Neural cell (in vitro differentiated cells): Measurements from ENCODE around the gene STKLD1. TPM values are rescaled to one million over a fixed set of nuclear protein-coding genes. Genes with fewer than 3 reads are reported as not detected.

Experiments used
- H2AFZ ChIP-seq: fragments of 200-600, 300-800 bp; sonication (generic), shearing (Covaris generic); 2 replicates; pipeline ENCODE4 v1.6.0; 2014; ENCODE audit warnings: low read depth, mild to moderate bottlenecking, antibody characterized with exemption, low read length, moderate library complexity
- H3F3A ChIP-seq: fragments of 200-600 bp; shearing (Covaris generic); 2 replicates; pipeline ENCODE4 v1.6.1; 2016; ENCODE audit warnings: mild to moderate bottlenecking, moderate library complexity, mixed read lengths, antibody characterized with exemption, low read length; ENCODE audit not compliant: insufficient read depth, poor library complexity, severe bottlenecking
- H3K27ac ChIP-seq: fragments of 200-600, 300-800 bp; sonication (generic), shearing (Covaris generic); 2 replicates; pipeline ENCODE4 v1.5.1; 2014; ENCODE audit warnings: mild to moderate bottlenecking, low read length, moderate library complexity
- H3K27me3 ChIP-seq: fragments of 300-800, 200-600 bp; sonication (generic), shearing (Covaris generic); 2 replicates; pipeline ENCODE4 v1.6.0; 2014; ENCODE audit warnings: mild to moderate bottlenecking, low read depth, low read length, moderate library complexity; ENCODE audit not compliant: insufficient read depth
- H3K36me3 ChIP-seq: fragments of 300-800, 200-600 bp; sonication (generic), shearing (Covaris generic); 2 replicates; pipeline ENCODE4 v1.5.1; 2014; ENCODE audit warnings: mild to moderate bottlenecking, antibody characterized with exemption, low read length, moderate library complexity; ENCODE audit not compliant: insufficient read depth
- H3K4me2 ChIP-seq: fragments of 300-800, 200-600 bp; sonication (generic), shearing (Covaris generic); 2 replicates; pipeline ENCODE4 v1.6.0; 2014; ENCODE audit warnings: mild to moderate bottlenecking, low read length
- H3K4me3 ChIP-seq: fragments of 300-800, 200-600 bp; sonication (generic), shearing (Covaris generic); 2 replicates; pipeline ENCODE4 v1.5.1; 2014; ENCODE audit warnings: mild to moderate bottlenecking, low read length, moderate library complexity
- H3K79me2 ChIP-seq: fragments of 200-600 bp; shearing (Covaris generic); replicated peaks from 2 replicates; pipeline ENCODE4 v1.6.0; 2014; ENCODE audit warnings: mild to moderate bottlenecking, low read length, moderate library complexity; ENCODE audit not compliant: insufficient read depth
- H3K9ac ChIP-seq: fragments of 300-800, 200-600 bp; sonication (generic), shearing (Covaris generic); 2 replicates; pipeline ENCODE4 v1.6.1; 2016; ENCODE audit warnings: mild to moderate bottlenecking, low read length, mixed read lengths
- H3K9me2 ChIP-seq: fragments of 200-600 bp; shearing (Covaris generic); 2 replicates; pipeline ENCODE4 v1.6.1; 2016; ENCODE audit warnings: mild to moderate bottlenecking, low read length, mixed read lengths; ENCODE audit not compliant: insufficient read depth
- H3K9me3 ChIP-seq: fragments of 200-600, 300-800 bp; sonication (generic), shearing (Covaris generic); 2 replicates; pipeline ENCODE4 v1.6.1; 2016; ENCODE audit warnings: mild to moderate bottlenecking, mixed run types, low read length, moderate library complexity, mixed read lengths
- H4K20me1 ChIP-seq: fragments of 200-600 bp; shearing (Covaris generic); 2 replicates; pipeline ENCODE4 v1.6.1; 2016; ENCODE audit warnings: mild to moderate bottlenecking, mixed run types; ENCODE audit not compliant: insufficient read depth
- EP300 ChIP-seq: fragments of 450-650 bp; conservative IDR thresholded peaks from 2 replicates; pipeline ENCODE4 v1.6.1; 2014; ENCODE audit warnings: antibody characterized with exemption, mild to moderate bottlenecking, moderate library complexity; ENCODE audit not compliant: poor library complexity, severe bottlenecking
- EZH2 ChIP-seq: fragments of 200-600, 300-800 bp; shearing (Covaris generic), sonication (generic); IDR thresholded peaks from 2 replicates; pipeline ENCODE4 v1.6.1; 2014; ENCODE audit warnings: antibody characterized with exemption, low read length, borderline replicate concordance, mild to moderate bottlenecking; ENCODE audit not compliant: insufficient read depth, poor library complexity, severe bottlenecking
- MXI1 ChIP-seq: fragments of 450-650 bp; conservative IDR thresholded peaks from 2 replicates; pipeline ENCODE4 v1.6.1; 2014; ENCODE audit warnings: antibody characterized with exemption, mild to moderate bottlenecking; ENCODE audit not compliant: poor library complexity, severe bottlenecking
- POLR2AphosphoS5 ChIP-seq: IDR thresholded peaks from 2 replicates; pipeline ENCODE4 v1.6.1; 2012
- RAD21 ChIP-seq: fragments of 450-650 bp; conservative IDR thresholded peaks from 2 replicates; pipeline ENCODE4 v1.6.1; 2014; ENCODE audit warnings: antibody characterized with exemption, mild to moderate bottlenecking, moderate library complexity
- SMC3 ChIP-seq: fragments of 450-650 bp; conservative IDR thresholded peaks from 2 replicates; pipeline ENCODE4 v1.6.1; 2014; ENCODE audit warnings: antibody characterized with exemption, mild to moderate bottlenecking, moderate library complexity; ENCODE audit not compliant: poor library complexity
- TAF1 ChIP-seq: IDR thresholded peaks from 2 replicates; pipeline ENCODE4 v1.6.1; 2012; ENCODE audit warnings: low read depth
- polyA plus RNA-seq: library from polyadenylated mRNA; depleted of rRNA; stranded (reverse); fragments of >200 nt; gene quantifications from 2 replicates; pipeline ENCODE4 v1.2.3, GENCODE V29; 2014
- TF ChIP-seq, protein P1 (sequence below): IDR thresholded peaks from 2 replicates; pipeline ENCODE4 v1.6.1; 2012; ENCODE audit warnings: borderline replicate concordance
- TF ChIP-seq, protein P2 (sequence below): fragments of 450-650 bp; IDR thresholded peaks from 2 replicates; pipeline ENCODE4 v1.5.1; 2014; ENCODE audit warnings: antibody characterized with exemption, mild to moderate bottlenecking, moderate library complexity; ENCODE audit not compliant: poor library complexity, severe bottlenecking

STKLD1 gene
- polyA plus RNA-seq, 1 donor from 2014 or later = 1.1 TPM

GRCh38 chr9:133331221-133331620, 44.9 kb upstream of the STKLD1 start:
- Histone ChIP-seq H3F3A (no peaks in the 10 kb centered on the region), H2AFZ (no peak overlapping the region), H4K20me1 (no peaks in the 10 kb centered on the region), H3K9ac (no peak overlapping the region), H3K27ac (no peak overlapping the region), H3K79me2 (peaks cover 14% of the 10 kb centered on the region), H3K9me3 (no peaks in the 10 kb centered on the region), H3K27me3 (no peaks in the 10 kb centered on the region), H3K4me2 (no peak overlapping the region), H3K4me3 (no peak overlapping the region), H3K36me3 (no peaks in the 10 kb centered on the region), H3K9me2 (no peaks in the 10 kb centered on the region)
- no peak for TF ChIP-seq TAF1
- no peak for TF ChIP-seq MXI1
- no peak for TF ChIP-seq RAD21
- TF ChIP-seq SMC3 = no peak
- TF ChIP-seq, protein P1, sequence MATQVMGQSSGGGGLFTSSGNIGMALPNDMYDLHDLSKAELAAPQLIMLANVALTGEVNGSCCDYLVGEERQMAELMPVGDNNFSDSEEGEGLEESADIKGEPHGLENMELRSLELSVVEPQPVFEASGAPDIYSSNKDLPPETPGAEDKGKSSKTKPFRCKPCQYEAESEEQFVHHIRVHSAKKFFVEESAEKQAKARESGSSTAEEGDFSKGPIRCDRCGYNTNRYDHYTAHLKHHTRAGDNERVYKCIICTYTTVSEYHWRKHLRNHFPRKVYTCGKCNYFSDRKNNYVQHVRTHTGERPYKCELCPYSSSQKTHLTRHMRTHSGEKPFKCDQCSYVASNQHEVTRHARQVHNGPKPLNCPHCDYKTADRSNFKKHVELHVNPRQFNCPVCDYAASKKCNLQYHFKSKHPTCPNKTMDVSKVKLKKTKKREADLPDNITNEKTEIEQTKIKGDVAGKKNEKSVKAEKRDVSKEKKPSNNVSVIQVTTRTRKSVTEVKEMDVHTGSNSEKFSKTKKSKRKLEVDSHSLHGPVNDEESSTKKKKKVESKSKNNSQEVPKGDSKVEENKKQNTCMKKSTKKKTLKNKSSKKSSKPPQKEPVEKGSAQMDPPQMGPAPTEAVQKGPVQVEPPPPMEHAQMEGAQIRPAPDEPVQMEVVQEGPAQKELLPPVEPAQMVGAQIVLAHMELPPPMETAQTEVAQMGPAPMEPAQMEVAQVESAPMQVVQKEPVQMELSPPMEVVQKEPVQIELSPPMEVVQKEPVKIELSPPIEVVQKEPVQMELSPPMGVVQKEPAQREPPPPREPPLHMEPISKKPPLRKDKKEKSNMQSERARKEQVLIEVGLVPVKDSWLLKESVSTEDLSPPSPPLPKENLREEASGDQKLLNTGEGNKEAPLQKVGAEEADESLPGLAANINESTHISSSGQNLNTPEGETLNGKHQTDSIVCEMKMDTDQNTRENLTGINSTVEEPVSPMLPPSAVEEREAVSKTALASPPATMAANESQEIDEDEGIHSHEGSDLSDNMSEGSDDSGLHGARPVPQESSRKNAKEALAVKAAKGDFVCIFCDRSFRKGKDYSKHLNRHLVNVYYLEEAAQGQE = no peak
- no peak for TF ChIP-seq EP300

GRCh38 chr9:133331641-133332380, 44.4 kb upstream of the STKLD1 start:
- Histone ChIP-seq H3K27ac (no peak overlapping the region), H3K27me3 (no peaks in the 10 kb centered on the region), H3K36me3 (no peaks in the 10 kb centered on the region), H3K9me2 (no peaks in the 10 kb centered on the region), H4K20me1 (no peaks in the 10 kb centered on the region), H3K9ac (no peak overlapping the region), H3K4me2 (no peak overlapping the region), H2AFZ (no peak overlapping the region), H3F3A (no peaks in the 10 kb centered on the region), H3K4me3 (no peak overlapping the region), H3K9me3 (no peaks in the 10 kb centered on the region), H3K79me2 (peaks cover 14% of the 10 kb centered on the region)
- TF ChIP-seq, protein P1 = no peak
- TF ChIP-seq SMC3 (no peak), EP300 (no peak), EZH2 (no peak), POLR2AphosphoS5 (no peak), MXI1 (no peak), RAD21 (no peak), TAF1 (no peak)
- TF ChIP-seq, protein P2, sequence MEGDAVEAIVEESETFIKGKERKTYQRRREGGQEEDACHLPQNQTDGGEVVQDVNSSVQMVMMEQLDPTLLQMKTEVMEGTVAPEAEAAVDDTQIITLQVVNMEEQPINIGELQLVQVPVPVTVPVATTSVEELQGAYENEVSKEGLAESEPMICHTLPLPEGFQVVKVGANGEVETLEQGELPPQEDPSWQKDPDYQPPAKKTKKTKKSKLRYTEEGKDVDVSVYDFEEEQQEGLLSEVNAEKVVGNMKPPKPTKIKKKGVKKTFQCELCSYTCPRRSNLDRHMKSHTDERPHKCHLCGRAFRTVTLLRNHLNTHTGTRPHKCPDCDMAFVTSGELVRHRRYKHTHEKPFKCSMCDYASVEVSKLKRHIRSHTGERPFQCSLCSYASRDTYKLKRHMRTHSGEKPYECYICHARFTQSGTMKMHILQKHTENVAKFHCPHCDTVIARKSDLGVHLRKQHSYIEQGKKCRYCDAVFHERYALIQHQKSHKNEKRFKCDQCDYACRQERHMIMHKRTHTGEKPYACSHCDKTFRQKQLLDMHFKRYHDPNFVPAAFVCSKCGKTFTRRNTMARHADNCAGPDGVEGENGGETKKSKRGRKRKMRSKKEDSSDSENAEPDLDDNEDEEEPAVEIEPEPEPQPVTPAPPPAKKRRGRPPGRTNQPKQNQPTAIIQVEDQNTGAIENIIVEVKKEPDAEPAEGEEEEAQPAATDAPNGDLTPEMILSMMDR = no peak
